Activated T-helper 2 cell treated with anti-CD3 and anti-CD28 coated beads, Interferon-gamma antibody, Interleukin-2, Interleukin-4, amounts not matched to agents 10 μg/mL and 5 μg/mL and 100 μg/mL, durations not matched to agents 14 hours and 24 hours and 36 hours (primary cell): ENCODE results near the gene LYL1. TPM values are rescaled to one million over a fixed set of nuclear protein-coding genes. Genes with fewer than 3 reads are reported as not detected.

Experiments
- DNase-seq: peaks from one replicate; pipeline ENCODE4 v3.0.0; 2021; ENCODE audit warnings: low spot score
- H3K27ac Mint-ChIP-seq: one replicate; pipeline ENCODE4 v1.8.0; 2021; ENCODE audit warnings: mixed read lengths
- H3K27me3 Mint-ChIP-seq: one replicate; pipeline ENCODE4 v1.8.0; 2021; ENCODE audit warnings: low read depth, mixed read lengths
- H3K36me3 Mint-ChIP-seq: one replicate; pipeline ENCODE4 v1.8.0; 2021; ENCODE audit warnings: low read depth, mixed read lengths
- H3K4me1 Mint-ChIP-seq: one replicate; pipeline ENCODE4 v1.8.0; 2021; ENCODE audit warnings: low read depth, mixed read lengths
- H3K4me3 Mint-ChIP-seq: one replicate; pipeline ENCODE4 v1.8.0; 2021; ENCODE audit warnings: low read depth, mild to moderate bottlenecking, moderate library complexity, mixed read lengths
- H3K9me3 Mint-ChIP-seq: one replicate; pipeline ENCODE4 v1.8.0; 2021; ENCODE audit warnings: mixed read lengths
- intact Hi-C: fragments of 100-400 bp; cut with micrococcal nuclease; formaldehyde crosslinking; loops from one replicate; pipeline ENCODE4 v1.15.1; 2023
- total RNA-seq: library from RNA; stranded (reverse); gene quantifications from 2 replicates; pipeline ENCODE4 v1.2.3, GENCODE V29; 2022

LYL1 gene
- total RNA-seq, 1 donor from 2014 or later = 5.6 TPM

DNA sequence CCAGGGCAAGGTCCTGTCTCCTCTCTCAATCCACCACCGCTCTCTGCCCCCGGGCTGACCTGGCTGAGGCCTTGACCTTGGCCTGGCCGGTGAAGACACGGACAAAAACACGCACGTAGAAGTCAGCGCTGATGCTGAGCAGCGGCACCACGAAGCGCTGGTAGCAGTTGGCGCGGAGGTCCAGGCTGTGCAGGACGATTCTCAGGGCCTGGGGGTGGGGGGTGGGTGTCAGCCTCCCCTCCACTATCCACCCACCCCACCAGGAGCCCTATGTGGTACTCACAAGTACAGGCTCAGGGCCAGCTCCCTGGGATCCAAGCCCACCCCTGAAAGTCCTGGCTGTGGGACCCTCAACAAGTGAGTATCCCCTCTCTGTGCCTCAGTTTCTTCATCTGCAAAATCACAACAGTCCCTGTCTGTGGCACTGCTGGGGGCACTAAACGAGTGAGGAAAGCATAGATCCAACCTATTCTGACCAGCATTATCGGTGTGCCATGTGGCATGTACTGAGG is 7.5 kb upstream of the LYL1 start:
- no peak overlapping the region for H3K27ac Mint-ChIP-seq
- H3K4me3 Mint-ChIP-seq = no peak overlapping the region
- intact Hi-C loops = no loop called here
- DNase-seq = no peak
- peaks cover 41% of the 10 kb centered on the region for H3K36me3 Mint-ChIP-seq
- no peaks in the 10 kb centered on the region for H3K9me3 Mint-ChIP-seq
- no peaks in the 10 kb centered on the region for H3K27me3 Mint-ChIP-seq
- peaks cover 6% of the 10 kb centered on the region for H3K4me1 Mint-ChIP-seq

DNA sequence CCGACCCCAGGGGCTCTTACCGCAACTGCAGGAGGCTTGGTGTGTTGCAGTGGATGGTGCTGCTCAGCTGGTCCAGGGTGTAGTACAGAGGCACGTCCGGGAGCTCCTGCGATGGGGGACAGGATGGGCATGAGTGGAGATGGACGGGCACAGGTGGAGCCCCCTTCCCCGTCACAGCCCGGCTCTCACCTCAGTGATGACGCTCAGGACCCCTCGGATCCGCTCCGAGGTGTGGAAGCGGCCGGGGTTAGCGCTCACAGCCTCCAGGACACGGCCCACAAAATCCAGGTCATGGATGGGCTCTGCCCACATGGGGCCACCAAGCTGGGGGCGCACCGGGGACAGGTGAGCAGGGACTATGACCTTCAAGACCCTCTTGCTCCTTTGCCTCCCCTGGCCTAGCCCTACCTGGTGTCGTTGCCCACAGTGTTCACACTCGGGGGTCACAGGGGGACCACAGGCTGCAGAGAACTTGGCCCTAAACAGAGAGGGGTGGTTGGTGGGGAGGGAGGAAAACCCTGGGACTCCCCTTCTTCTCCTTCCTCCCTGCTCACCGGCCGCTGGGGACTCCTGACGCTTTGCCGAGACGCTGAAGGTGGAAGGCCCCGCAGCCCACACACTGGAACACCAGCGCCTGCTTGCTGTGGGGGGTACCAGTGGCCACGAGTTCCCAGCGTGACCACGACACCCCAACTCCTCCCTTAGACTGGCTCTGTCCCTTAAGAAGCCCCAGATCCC is 6.9 kb upstream of the LYL1 start:
- H3K27ac Mint-ChIP-seq = no peak overlapping the region
- no peaks in the 10 kb centered on the region for H3K27me3 Mint-ChIP-seq
- H3K36me3 Mint-ChIP-seq = peaks cover 39% of the 10 kb centered on the region

DNA sequence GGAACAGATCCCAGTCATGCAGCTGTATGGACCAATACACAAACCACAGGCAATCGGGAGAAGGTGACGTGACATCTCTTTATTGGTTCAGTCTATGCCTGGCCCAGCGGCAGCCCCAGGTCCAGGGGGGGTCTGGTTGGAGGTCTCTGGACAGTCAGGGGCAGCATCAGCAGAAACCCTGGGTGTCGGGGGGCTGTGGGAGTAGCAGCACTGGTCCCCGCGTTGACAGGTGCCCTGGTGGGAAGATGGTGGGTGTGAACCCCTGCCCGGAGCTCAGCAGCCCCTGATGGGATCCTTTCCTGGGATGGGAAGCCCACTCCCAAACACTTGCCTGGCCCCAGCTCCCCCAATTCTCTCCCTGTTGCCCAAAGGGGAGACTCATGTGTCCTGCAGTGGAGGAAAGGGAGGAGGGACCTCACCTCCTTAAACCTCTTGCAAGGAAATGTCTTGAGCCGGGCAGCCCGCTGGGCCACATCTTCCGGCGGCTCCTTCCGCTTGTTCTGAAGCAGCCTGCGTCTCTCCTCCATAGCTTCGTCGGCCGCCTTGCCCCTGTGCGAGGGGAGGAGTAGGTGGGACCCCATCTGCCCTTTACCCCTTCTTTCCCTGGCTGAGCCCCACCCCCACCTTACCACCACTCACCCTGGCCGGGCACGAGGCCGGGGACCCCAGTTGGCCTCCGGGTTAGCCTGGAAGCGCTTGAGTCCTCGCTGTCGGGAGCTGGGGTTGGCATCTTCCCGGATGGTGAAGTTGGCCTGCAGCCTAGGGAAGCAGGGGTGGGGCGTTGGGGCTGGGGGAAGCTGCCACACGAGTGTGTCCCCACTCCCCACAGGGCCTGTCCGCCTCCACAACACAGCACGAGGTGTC is 2.4 kb upstream of the LYL1 start:
- intact Hi-C loops = loop anchor here (1.0 to 5.0 kb wide), 2 partner anchors 11 to 157 kb away; partner anchors contain the start of gene TRMT1
- no peaks in the 10 kb centered on the region for H3K27me3 Mint-ChIP-seq
- DNase-seq = no peak

More for the DNA sequence above, 6.9 kb upstream of the LYL1 start:
- Mint-ChIP-seq H3K4me3 (no peak overlapping the region), H3K4me1 (peaks cover 6% of the 10 kb centered on the region), H3K9me3 (no peaks in the 10 kb centered on the region)
- intact Hi-C loops = no loop called here
- DNase-seq = no peak

DNA sequence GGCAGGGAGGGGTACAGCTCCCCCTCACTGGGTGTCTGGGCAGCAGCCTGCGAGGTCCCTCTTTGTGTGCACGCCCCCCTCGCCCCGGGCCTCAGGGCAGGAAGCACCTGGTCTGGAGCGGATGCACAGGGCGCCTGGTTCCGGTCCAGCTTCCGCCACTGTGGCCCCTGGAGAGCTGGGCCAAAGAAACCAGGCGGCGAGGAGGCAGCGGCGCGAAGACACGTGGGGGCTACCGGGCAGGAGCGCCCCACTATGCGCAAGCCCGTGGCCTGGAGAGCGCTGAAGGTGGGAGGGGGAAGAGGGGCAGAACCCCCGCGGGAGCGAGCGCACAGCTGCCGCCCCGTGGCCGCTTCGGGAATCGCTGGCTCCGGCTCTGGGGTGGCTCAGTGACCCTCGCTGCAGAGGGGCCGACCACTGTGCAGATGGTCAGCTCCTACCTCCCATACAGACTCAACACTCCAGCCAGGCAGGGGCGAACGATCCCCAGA is 1.7 kb upstream of the LYL1 start:
- peaks cover 22% of the 10 kb centered on the region for H3K36me3 Mint-ChIP-seq
- peak; percentile 62 for DNase-seq
- intact Hi-C loops = loop anchor here (1.0 to 5.0 kb wide), 2 partner anchors 12 to 158 kb away; partner anchors contain the start of gene TRMT1
- no peaks in the 10 kb centered on the region for H3K9me3 Mint-ChIP-seq
- peaks cover 24% of the 10 kb centered on the region for H3K4me1 Mint-ChIP-seq
- no peaks in the 10 kb centered on the region for H3K27me3 Mint-ChIP-seq
- peak overlapping the region; percentile 95 for H3K27ac Mint-ChIP-seq
- H3K4me3 Mint-ChIP-seq = peak overlapping the region; percentile 92

More for the DNA sequence above, 2.4 kb upstream of the LYL1 start:
- no peaks in the 10 kb centered on the region for H3K9me3 Mint-ChIP-seq
- H3K4me1 Mint-ChIP-seq = peaks cover 18% of the 10 kb centered on the region
- peak overlapping the region; percentile 95 for H3K27ac Mint-ChIP-seq
- H3K36me3 Mint-ChIP-seq = peaks cover 22% of the 10 kb centered on the region
- H3K4me3 Mint-ChIP-seq = peak overlapping the region; percentile 92

DNA sequence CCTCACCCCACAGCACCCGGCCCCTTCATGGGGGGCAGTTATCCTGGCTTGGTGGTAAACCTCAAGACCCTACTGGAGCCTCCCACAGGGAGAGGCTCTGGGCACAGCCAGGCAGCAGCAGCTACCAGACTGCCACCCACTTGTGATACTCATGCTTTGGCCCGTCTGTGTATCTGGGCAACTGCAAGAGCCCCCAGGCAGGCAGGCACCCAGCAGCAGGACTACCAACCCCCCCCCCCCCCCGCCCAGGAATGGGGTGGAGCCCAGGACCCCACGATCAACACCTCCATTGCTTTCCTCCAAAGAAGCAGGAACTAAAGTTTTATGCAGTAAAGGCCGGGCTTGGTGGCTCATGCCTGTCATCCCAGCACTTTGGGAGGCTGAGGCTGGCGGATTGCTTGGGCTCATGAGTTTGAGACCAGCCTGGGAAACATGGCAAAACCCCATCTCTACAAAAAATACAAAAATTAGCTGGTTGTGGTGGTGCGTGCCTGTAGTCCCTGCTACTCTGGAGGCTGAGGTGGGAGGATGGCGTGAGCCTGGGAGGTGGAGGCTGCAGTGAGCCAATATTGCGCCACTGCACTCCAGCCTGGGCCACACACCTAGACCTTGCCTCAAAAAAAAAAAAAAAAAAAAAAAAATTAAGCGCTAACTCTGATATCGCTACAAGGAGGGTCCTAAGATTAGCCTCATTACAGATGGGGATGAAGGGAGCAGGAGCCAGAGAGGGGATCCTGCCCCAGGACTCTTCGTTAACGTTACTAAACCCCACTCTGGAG is 1.1 kb upstream of the LYL1 start:
- peak overlapping the region; percentile 92 for H3K4me3 Mint-ChIP-seq
- H3K27me3 Mint-ChIP-seq = peaks cover 1% of the 10 kb centered on the region
- peaks cover 19% of the 10 kb centered on the region for H3K36me3 Mint-ChIP-seq
- no peak for DNase-seq
- intact Hi-C loops = loop anchor here (1.0 to 5.0 kb wide), 2 partner anchors 13 to 159 kb away; partner anchors contain the start of gene TRMT1
- peaks cover 27% of the 10 kb centered on the region for H3K4me1 Mint-ChIP-seq
- no peak overlapping the region for H3K27ac Mint-ChIP-seq
- no peaks in the 10 kb centered on the region for H3K9me3 Mint-ChIP-seq

DNA sequence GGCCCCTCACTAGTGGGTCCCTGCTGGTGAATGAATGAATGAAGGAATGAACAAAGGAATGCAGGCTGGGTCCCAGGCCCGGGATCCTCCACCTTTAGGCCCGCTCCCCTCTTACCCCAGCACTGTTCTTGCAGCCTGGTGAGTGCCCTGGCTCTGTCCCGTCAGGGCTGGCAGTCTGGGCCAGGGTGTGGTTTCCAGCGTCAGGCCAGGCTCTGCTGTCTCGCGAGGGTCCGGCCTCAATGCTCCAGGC is 317 bp downstream of the LYL1 start:
- Mint-ChIP-seq H3K4me3 (peak overlapping the region; percentile 71), H3K9me3 (no peaks in the 10 kb centered on the region)

DNA sequence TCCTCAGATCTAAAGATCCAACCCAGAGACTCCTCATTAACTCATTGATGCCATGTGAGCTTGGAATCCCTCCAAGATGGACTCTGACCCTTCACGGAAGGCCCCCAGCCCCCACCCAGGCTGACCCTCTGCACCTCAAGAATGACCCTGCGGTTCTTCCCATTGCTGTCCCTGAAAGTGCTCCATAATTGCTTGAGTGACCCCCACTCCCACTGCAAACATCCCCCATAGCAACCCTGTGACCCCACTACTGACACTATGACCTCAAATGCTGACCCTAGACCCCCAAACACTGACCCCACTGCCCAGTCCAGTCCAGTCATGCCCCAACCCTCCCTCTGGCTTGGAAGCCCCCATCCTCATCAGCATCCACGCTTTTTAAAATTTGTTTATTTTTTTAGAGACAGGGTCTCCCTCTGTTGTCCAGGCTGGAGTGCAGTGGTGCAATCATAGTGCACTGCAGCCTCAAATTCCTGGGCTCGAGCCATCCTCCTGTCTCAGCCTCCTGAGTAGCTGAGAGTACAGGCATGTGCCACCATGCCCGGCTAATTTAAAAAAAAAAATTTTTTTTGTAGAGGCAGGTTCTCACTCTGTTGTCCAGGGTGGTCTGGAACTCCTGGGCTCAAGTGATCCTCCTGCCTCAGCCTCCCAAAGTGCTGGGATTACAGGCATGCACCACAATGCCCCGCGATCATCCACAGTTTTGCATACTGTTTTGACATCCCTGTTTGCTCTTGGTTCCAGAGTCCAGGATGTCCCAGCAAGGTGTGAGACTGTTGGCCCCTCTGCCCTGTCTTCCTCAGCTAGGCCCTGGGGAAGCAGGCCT is 855 bp downstream of the LYL1 start:
- peaks cover 11% of the 10 kb centered on the region for H3K36me3 Mint-ChIP-seq
- peak overlapping the region; percentile 71 for H3K4me3 Mint-ChIP-seq
- no peak overlapping the region for H3K27ac Mint-ChIP-seq
- peaks cover 13% of the 10 kb centered on the region for H3K27me3 Mint-ChIP-seq
- DNase-seq = no peak
- H3K4me1 Mint-ChIP-seq = peaks cover 34% of the 10 kb centered on the region
- no peaks in the 10 kb centered on the region for H3K9me3 Mint-ChIP-seq
- intact Hi-C loops = loop anchor here (2.0 to 5.0 kb wide), 3 partner anchors 31 to 160 kb away; no protein-coding TSS in a partner anchor

More for the DNA sequence above, 317 bp downstream of the LYL1 start:
- Mint-ChIP-seq H3K4me1 (peaks cover 31% of the 10 kb centered on the region), H3K27me3 (peaks cover 9% of the 10 kb centered on the region), H3K27ac (no peak overlapping the region), H3K36me3 (peaks cover 14% of the 10 kb centered on the region)
- DNase-seq = no peak
- intact Hi-C loops = loop anchor here (5.0 kb wide), 1 partner anchor 160 kb away; no protein-coding TSS in a partner anchor

DNA sequence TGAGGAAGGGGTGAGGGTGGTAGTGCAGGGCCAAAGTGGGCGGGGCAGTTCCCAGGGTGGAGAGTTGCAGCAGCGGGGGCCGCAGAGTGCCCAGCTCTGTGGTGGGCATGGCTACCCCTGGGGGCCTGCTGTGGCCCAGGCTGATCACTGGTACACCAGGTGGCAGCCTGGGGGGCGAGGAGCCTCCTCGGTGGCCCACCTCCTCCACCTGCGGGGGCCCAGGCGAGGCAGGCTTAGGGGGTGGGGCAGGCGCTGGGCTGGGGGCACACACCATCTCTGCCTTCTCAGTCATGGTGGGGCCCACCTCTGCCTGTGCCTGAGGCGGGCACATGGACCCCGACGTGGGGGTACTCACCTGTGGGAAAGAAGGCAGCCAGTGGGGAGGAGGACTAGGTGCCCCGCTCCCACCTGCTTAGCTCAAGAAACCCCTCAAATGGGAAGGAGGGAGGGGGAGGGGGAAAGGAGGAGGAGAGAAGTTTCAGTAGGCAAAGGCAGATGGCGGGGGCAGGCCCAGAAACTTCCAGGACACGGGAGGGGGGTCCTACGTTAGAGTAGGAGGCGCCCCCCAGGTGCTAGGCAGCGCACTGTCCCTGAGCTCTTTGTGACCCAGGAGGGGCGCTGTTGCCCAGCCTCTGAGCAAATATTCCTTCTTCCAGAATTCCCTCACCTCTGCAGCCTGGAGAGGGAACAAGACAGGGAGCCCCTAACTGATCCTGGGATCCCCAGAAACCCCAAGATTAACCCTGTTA is 1.6 kb downstream of the LYL1 start:
- H3K27me3 Mint-ChIP-seq = peaks cover 17% of the 10 kb centered on the region
- DNase-seq = no peak
- peak overlapping the region; percentile 56 for H3K4me3 Mint-ChIP-seq
- H3K4me1 Mint-ChIP-seq = peaks cover 37% of the 10 kb centered on the region
- peaks cover 7% of the 10 kb centered on the region for H3K36me3 Mint-ChIP-seq
- no peaks in the 10 kb centered on the region for H3K9me3 Mint-ChIP-seq
- intact Hi-C loops = loop anchor here (2.0 to 5.0 kb wide), 3 partner anchors 32 to 161 kb away; no protein-coding TSS in a partner anchor
- H3K27ac Mint-ChIP-seq = no peak overlapping the region

DNA sequence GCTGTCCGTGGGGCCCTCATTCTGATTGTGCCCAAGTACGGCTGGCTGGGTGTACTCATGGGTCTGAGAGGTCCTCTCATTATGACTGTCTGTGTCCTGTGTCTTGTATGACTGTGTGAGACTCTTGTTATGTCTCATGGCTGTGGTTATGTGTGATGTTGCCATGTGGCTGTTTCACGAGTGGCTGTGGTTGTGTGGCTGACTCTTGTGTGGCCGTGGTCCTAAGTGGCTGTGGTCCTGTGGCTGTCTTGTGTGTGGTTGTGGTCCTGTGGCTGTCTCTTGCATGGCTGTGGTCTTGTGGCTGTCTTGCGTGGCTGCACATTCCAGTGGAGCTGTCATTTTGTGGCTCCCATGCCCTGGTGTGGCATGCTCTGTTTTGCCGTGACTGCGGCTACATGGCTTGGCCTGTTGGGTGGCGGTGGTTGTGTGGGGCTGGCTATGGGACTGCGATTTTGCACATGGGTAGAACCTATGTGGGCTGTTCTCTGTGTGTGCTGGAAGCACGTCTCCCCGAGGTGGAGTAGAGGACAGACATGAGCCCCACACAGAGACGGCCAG is 2.5 kb downstream of the LYL1 start:
- Mint-ChIP-seq H3K4me3 (peak overlapping the region; percentile 66), H3K4me1 (peaks cover 40% of the 10 kb centered on the region)
- intact Hi-C loops = loop anchor here (2.0 to 5.0 kb wide), 3 partner anchors 33 to 162 kb away; no protein-coding TSS in a partner anchor

DNA sequence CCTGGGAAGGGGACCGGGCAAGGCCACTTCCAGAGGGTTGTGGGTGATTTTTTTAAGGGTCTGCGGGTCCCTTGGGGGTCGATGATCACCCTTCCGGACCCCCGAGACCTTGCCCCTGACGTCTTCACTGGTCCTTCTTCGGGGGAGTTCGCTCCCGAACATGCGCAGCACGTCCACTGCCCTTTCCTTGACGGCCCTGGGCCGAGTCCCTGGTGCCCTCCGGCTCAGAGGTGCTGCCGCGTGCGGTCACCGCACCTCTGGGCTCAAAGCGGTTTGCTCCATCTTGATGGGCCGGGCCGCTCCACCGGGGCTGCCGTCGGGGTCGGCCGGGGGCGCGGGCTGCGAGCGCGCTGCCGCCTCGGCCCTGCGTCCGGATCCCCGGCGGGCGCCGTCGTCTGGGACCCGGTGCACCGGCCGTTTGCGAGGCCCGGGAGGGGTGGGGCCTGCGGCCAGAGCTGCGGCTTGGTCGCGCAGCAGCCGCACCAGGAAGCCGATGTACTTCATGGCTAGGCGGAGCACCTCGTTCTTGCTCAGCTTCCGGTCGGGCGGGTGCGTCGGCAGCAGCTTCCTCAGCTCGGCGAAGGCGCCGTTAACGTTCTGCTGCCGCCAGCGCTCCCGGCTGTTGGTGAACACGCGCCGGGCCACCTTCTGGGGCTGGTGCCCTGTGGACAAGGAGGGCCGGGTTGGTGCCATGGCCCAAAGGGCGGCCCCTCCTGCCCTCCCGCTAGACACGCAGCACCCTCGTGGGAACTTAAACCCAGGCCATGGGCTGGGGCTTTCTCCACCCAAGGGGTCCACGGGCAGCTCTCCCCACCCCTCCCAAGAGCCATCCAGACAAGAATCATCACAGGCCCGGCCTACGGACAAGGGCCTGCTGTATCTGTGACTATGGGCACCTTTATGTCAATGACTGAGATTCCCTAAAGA is 3.3 kb downstream of the LYL1 start:
- DNase-seq = peak; percentile 83
- Mint-ChIP-seq H3K27ac (peak overlapping the region; percentile 92), H3K4me1 (peaks cover 43% of the 10 kb centered on the region), H3K36me3 (peaks cover 3% of the 10 kb centered on the region), H3K27me3 (peaks cover 26% of the 10 kb centered on the region), H3K4me3 (peak overlapping the region; percentile 84), H3K9me3 (no peaks in the 10 kb centered on the region)
- intact Hi-C loops = loop anchor here (5.0 kb wide), 1 partner anchor 262 kb away; the partner anchor contains the start of gene MAST1

More for the DNA sequence above, 2.5 kb downstream of the LYL1 start:
- H3K36me3 Mint-ChIP-seq = peaks cover 6% of the 10 kb centered on the region
- peak overlapping the region; percentile 80 for H3K27ac Mint-ChIP-seq
- no peaks in the 10 kb centered on the region for H3K9me3 Mint-ChIP-seq
- H3K27me3 Mint-ChIP-seq = peaks cover 20% of the 10 kb centered on the region
- DNase-seq = peak; percentile 72
